DND-41 (cell line): Measurements from ENCODE around the gene DCAF8.

Experiments used
- ATAC-seq: fragments of 200-7000 bp; cut with Tn5 transposase; 3 replicates; pipeline ENCODE4 v1.9.1; 2021; ENCODE audit warnings: low read depth; ENCODE audit not compliant: insufficient read depth
- DNase-seq: peaks from one replicate; pipeline ENCODE4 v3.0.0-alpha.2; 2020
- H2AFZ ChIP-seq: 2 replicates; pipeline ENCODE4 v1.6.0; 2012; ENCODE audit warnings: low read depth, low read length
- H3K27ac ChIP-seq: 2 replicates; pipeline ENCODE4 v1.5.1; 2012; ENCODE audit warnings: low read length, inconsistent platforms
- H3K27me3 ChIP-seq: fragments of 200-600 bp; sonication (generic); 2 replicates; pipeline ENCODE4 v1.6.0; 2012; ENCODE audit warnings: low read length, mild to moderate bottlenecking, inconsistent platforms; ENCODE audit not compliant: insufficient read depth, poor library complexity
- H3K36me3 ChIP-seq: 2 replicates; pipeline ENCODE4 v1.5.1; 2012; ENCODE audit warnings: low read length, inconsistent platforms; ENCODE audit not compliant: insufficient read depth
- H3K4me1 ChIP-seq: 2 replicates; pipeline ENCODE4 v1.5.1; 2012; ENCODE audit warnings: mild to moderate bottlenecking, low read length; ENCODE audit not compliant: insufficient read depth
- H3K4me2 ChIP-seq: 2 replicates; pipeline ENCODE4 v1.6.0; 2012; ENCODE audit warnings: mild to moderate bottlenecking, moderate library complexity, low read length, inconsistent platforms; ENCODE audit not compliant: insufficient read depth
- H3K4me3 ChIP-seq, 2 experiments: fragments of 200-600 bp in 1 of 2; shearing (Covaris generic) in 1 of 2; 2 replicates each; pipeline ENCODE4 v1.5.1; 2012 to 2016; ENCODE audit warnings: inconsistent platforms in 2 of 2, low read length in 2 of 2, mild to moderate bottlenecking in 2 of 2, low read depth in 1 of 2, moderate library complexity in 1 of 2
- H3K79me2 ChIP-seq: 2 replicates; pipeline ENCODE4 v1.6.0; 2012; ENCODE audit warnings: low read length, inconsistent platforms; ENCODE audit not compliant: insufficient read depth
- H3K9ac ChIP-seq: 2 replicates; pipeline ENCODE4 v1.6.0; 2012; ENCODE audit warnings: low read depth, mild to moderate bottlenecking, inconsistent platforms, low read length, moderate library complexity
- H3K9me3 ChIP-seq: 2 replicates; pipeline ENCODE4 v1.5.1; 2012; ENCODE audit warnings: low read length, moderate library complexity, mild to moderate bottlenecking, inconsistent platforms; ENCODE audit not compliant: insufficient read depth, severe bottlenecking
- H4K20me1 ChIP-seq: 2 replicates; pipeline ENCODE4 v1.6.0; 2012; ENCODE audit warnings: low read length; ENCODE audit not compliant: insufficient read depth
- EZH2 ChIP-seq: IDR thresholded peaks from 3 replicates; pipeline ENCODE4 v1.6.1; 2012; ENCODE audit warnings: borderline replicate concordance, low read depth, mild to moderate bottlenecking, moderate library complexity, low read length, inconsistent platforms; ENCODE audit not compliant: severe bottlenecking
- TF ChIP-seq, protein P1 (sequence below): IDR thresholded peaks from 2 replicates; pipeline ENCODE4 v1.5.1; 2012; ENCODE audit warnings: borderline replicate concordance, low read length, moderate library complexity, mild to moderate bottlenecking; ENCODE audit not compliant: poor library complexity, severe bottlenecking; ENCODE audit errors: extremely low read depth

DCAF8 gene

DNA sequence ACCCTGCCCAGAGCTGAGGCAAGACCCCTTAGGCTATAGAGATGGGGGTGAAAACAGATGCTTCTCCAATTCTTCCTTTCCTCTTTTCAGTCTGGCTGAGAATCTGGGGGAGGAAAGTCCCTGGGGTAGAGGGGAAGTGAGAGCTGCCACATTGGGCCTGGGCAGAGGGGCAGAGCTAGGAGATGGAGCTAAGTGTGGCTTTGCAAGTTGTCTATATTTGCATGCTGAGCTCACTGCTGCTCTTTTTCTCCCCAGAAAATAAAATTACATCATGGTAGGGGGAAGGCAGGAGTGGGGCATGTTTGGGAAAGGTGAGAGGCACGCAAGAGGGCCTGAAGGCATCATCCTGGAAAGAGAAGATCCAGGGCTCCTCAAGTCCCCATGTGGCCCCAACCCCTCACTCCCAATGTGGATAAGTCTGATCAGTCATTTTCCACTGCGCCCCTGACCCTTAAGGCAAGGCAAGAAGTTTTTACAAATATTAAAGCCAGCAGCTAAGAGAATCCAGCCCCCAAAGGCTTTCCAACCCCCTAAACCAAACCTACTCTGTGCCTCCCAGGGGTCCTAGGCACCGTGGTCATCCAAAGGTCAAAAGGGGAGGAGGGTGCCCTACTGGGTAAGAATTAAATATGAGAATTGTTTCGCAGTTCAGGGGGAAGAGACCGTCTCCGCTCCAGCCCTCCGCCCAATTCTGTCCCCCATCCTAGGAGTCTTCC lies 57.7 kb downstream of the DCAF8 start:
- TF ChIP-seq, protein P1, sequence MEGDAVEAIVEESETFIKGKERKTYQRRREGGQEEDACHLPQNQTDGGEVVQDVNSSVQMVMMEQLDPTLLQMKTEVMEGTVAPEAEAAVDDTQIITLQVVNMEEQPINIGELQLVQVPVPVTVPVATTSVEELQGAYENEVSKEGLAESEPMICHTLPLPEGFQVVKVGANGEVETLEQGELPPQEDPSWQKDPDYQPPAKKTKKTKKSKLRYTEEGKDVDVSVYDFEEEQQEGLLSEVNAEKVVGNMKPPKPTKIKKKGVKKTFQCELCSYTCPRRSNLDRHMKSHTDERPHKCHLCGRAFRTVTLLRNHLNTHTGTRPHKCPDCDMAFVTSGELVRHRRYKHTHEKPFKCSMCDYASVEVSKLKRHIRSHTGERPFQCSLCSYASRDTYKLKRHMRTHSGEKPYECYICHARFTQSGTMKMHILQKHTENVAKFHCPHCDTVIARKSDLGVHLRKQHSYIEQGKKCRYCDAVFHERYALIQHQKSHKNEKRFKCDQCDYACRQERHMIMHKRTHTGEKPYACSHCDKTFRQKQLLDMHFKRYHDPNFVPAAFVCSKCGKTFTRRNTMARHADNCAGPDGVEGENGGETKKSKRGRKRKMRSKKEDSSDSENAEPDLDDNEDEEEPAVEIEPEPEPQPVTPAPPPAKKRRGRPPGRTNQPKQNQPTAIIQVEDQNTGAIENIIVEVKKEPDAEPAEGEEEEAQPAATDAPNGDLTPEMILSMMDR, result no peak
- Histone ChIP-seq H3K9ac (peak overlapping the region; percentile 44), H3K4me1 (peaks cover 23% of the 10 kb centered on the region), H3K9me3 (no peaks in the 10 kb centered on the region), H3K27me3 (no peaks in the 10 kb centered on the region), H3K4me2 (peak overlapping the region; percentile 93), H2AFZ (peak overlapping the region; percentile 91), H4K20me1 (0 out of 2 replicates have a peak, but pooled peaks cover 6% of the 10 kb centered on the region), H3K36me3 (peaks cover 14% of the 10 kb centered on the region), H3K27ac (peak overlapping the region; percentile 50; the same call in 1 of the 2 replicates), H3K79me2 (peaks cover 12% of the 10 kb centered on the region), H3K4me3 (peak overlapping the region in 1 of 2 experiments; percentile 57; a peak in 3 of 4 replicates)
- DNase-seq (no peak), ATAC-seq (no peak)

DNA sequence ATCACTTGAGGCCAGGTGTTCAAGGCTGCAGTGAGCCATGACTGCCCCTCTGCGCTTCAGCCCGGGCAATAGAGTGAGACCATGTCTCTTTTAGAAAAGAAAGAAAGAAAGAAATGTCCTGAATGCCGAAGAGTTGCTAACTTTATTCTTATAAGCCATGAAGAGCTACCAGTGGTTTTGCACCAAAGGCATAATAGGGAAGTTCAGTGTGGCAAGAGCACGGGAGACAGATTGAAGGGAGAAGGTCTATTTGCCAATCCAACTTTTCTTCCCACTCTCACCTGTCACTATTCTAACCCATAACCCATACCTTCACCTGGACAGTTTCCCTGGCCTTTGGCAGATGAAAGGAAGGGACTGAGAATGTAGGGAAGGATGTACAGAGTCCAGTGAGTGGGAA lies 61.6 kb downstream of the DCAF8 start:
- Histone ChIP-seq H3K4me2 (no peak overlapping the region), H3K79me2 (peaks cover 5% of the 10 kb centered on the region), H4K20me1 (no peaks in the 10 kb centered on the region), H2AFZ (no peak overlapping the region), H3K4me1 (peaks cover 10% of the 10 kb centered on the region), H3K9ac (no peak overlapping the region), H3K36me3 (no peaks in the 10 kb centered on the region), H3K27ac (no peak overlapping the region), H3K9me3 (no peaks in the 10 kb centered on the region), H3K4me3 (no peak overlapping the region), H3K27me3 (peaks cover 2% of the 10 kb centered on the region)
- ATAC-seq (no peak), DNase-seq (no peak)
- TF ChIP-seq, protein P1, result no peak
- TF ChIP-seq EZH2, result no peak

DNA sequence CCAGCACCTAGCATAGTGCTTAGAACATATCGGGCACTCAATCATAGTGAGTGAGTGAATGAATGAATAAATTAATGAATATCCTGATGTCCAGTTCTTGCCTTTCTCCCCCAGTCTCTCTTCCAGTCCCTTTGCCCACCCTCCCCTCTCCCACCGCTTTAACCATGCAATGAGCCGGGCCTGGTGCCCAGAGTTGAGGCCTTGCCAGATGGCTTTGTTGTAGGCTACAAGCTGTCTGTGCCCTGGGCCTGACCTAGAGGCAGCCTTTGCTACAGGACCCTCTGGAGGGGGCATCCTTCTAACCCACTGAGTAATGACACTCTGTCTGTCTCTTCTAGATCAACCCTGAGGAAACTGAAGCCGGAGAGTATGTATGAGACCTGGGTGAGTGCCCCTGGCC lies 65.1 kb downstream of the DCAF8 start:
- Histone ChIP-seq H2AFZ (no peak overlapping the region), H4K20me1 (no peaks in the 10 kb centered on the region), H3K4me1 (no peaks in the 10 kb centered on the region), H3K79me2 (no peaks in the 10 kb centered on the region), H3K4me3 (no peak overlapping the region), H3K4me2 (no peak overlapping the region), H3K9me3 (no peaks in the 10 kb centered on the region), H3K27me3 (peaks cover 3% of the 10 kb centered on the region), H3K27ac (no peak overlapping the region), H3K36me3 (no peaks in the 10 kb centered on the region), H3K9ac (no peak overlapping the region)
- TF ChIP-seq EZH2, result no peak
- TF ChIP-seq, protein P1, result no peak
- DNase-seq (no peak), ATAC-seq (no peak)

DNA sequence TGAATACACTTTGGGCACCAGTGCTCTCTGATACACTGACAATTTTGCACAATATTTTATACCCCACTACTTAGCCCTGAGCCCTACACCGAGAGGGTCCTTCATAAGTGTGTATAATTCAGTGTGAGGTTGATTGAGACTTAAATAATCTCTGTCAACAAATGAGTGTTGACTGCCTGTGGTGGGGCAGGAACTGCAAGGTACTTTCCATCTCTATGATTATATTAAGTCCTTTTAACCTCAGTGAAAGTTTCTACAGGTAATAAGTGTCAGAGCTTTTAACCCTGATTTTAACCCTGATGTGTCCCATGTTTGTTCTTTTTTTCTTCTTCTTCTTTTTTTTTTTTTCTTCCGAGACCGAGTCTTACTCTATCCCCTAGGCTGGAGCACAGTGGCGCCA lies 66.2 kb downstream of the DCAF8 start:
- Histone ChIP-seq H2AFZ (no peak overlapping the region), H3K9me3 (no peaks in the 10 kb centered on the region), H3K36me3 (no peaks in the 10 kb centered on the region), H3K79me2 (no peaks in the 10 kb centered on the region), H3K4me1 (no peaks in the 10 kb centered on the region), H3K27ac (no peak overlapping the region), H3K4me2 (no peak overlapping the region), H3K9ac (no peak overlapping the region), H3K4me3 (no peak overlapping the region), H3K27me3 (peaks cover 3% of the 10 kb centered on the region), H4K20me1 (no peaks in the 10 kb centered on the region)
- TF ChIP-seq, protein P1, result no peak
- TF ChIP-seq EZH2, result no peak
- DNase-seq (no peak), ATAC-seq (no peak)
